Head of caudate nucleus (tissue), 42 donors: Measurements from ENCODE around the gene CCSER2.
"Not testable (repeated sequence)": the region's sequence is repeated elsewhere in the genome, so short reads cannot be mapped to it uniquely, and the experiment has no call there.

Experiments used
- DNase-seq, 42 donors: peaks; one replicate each; pipeline versions ENCODE4 v3.0.0 to v3.0.0-alpha.2; 2020 to 2021; ENCODE audit warnings: mixed read lengths in 7 of 42
- intact Hi-C: fragments of 100-400 bp; cut with DNase I; formaldehyde crosslinking; loops from one replicate; pipeline ENCODE4 v1.15.0; 2022

CCSER2 gene

GRCh38 chr10:84373000-84373399, 44.6 kb downstream of the CCSER2 start:
- intact Hi-C loops, result loop anchor here (5.0 kb wide), 1 partner anchor 164 kb away; no protein-coding TSS in a partner anchor
- DNase-seq, result no peak

GRCh38 chr10:84374455-84374854, 46.1 kb downstream of the CCSER2 start:
- intact Hi-C loops, result loop anchor here (5.0 kb wide), 1 partner anchor 163 kb away; no protein-coding TSS in a partner anchor
- DNase-seq, result no peak

GRCh38 chr10:84375011-84375410, 46.6 kb downstream of the CCSER2 start:
- DNase-seq, result peak in 20 of 42 donors; percentile 23 to 80 (median 53)
- intact Hi-C loops, result no loop called here

- intact Hi-C loops, result no loop called here
Measured at GRCh38 chr10:84375881-84376280, 47.5 kb downstream of the CCSER2 start.

GRCh38 chr10:84388148-84388547, 59.8 kb downstream of the CCSER2 start:
- intact Hi-C loops, result no loop called here
- no peak for DNase-seq

More at GRCh38 chr10:84375881-84376280, 47.5 kb downstream of the CCSER2 start:
- no peak for DNase-seq

- DNase-seq, result no peak
- intact Hi-C loops, result no loop called here
Measured at GRCh38 chr10:84390364-84390763, 62.0 kb downstream of the CCSER2 start.

- intact Hi-C loops, result no loop called here
- peak in 3 of 42 donors; percentile 32 to 63 (median 45) for DNase-seq
Measured at GRCh38 chr10:84391326-84391725, 62.9 kb downstream of the CCSER2 start.

- DNase-seq, result no peak
- intact Hi-C loops, result no loop called here
Measured at GRCh38 chr10:84392181-84392580, 63.8 kb downstream of the CCSER2 start.

- intact Hi-C loops, result no loop called here
- no peak for DNase-seq
Measured at GRCh38 chr10:84395581-84395980, 67.2 kb downstream of the CCSER2 start.

- intact Hi-C loops, result no loop called here
Measured at GRCh38 chr10:84397735-84398144, 69.4 kb downstream of the CCSER2 start.

GRCh38 chr10:84398696-84399095, 70.3 kb downstream of the CCSER2 start:
- intact Hi-C loops, result no loop called here
- DNase-seq, result no peak

More at GRCh38 chr10:84397735-84398144, 69.4 kb downstream of the CCSER2 start:
- no peak for DNase-seq

GRCh38 chr10:84401854-84402611, 73.6 kb downstream of the CCSER2 start:
- intact Hi-C loops, result no loop called here
- peak in 2 of 42 donors; percentile 6 to 52 for DNase-seq

GRCh38 chr10:84404783-84405182, 76.4 kb downstream of the CCSER2 start:
- DNase-seq, result no peak
- intact Hi-C loops, result no loop called here

GRCh38 chr10:84405662-84406061, 77.3 kb downstream of the CCSER2 start:
- intact Hi-C loops, result no loop called here
- DNase-seq, result no peak

GRCh38 chr10:84406561-84406960, 78.2 kb downstream of the CCSER2 start:
- intact Hi-C loops, result no loop called here
- no peak for DNase-seq

GRCh38 chr10:84407388-84408049, 79.1 kb downstream of the CCSER2 start:
- intact Hi-C loops, result no loop called here
- no peak for DNase-seq

GRCh38 chr10:84412482-84412881, 84.1 kb downstream of the CCSER2 start:
- intact Hi-C loops, result no loop called here
- no peak for DNase-seq

GRCh38 chr10:84414110-84414509, 85.7 kb downstream of the CCSER2 start:
- intact Hi-C loops, DNase-seq: not testable (repeated sequence)

GRCh38 chr10:84415539-84416244, 87.3 kb downstream of the CCSER2 start:
- no peak for DNase-seq
- intact Hi-C loops, result no loop called here

GRCh38 chr10:84416245-84416555, 87.8 kb downstream of the CCSER2 start:
- no peak for DNase-seq
- intact Hi-C loops, result no loop called here
